Pons (tissue), 1 donor: ENCODE data around the gene PCDHGA1.
"Not testable (repeated sequence)": the region's sequence is repeated elsewhere in the genome, so short reads cannot be mapped to it uniquely, and the experiment has no call there.

Experiments
- DNase-seq: peaks from one replicate; pipeline ENCODE4 v3.0.0-alpha.2; 2016; ENCODE audit warnings: low spot score

Gene PCDHGA1

GRCh38 chr5:141412854-141413539 lies 82.7 kb downstream of the PCDHGA1 start, which contains the start of gene PCDHGA10:
Gene PCDHGA10 (plus strand): TSS chr5:141412987. CDS start chr5:141413176, 189 bp downstream.
- DNase-seq, result peak; percentile 12

- DNase-seq, result no peak
Observed at GRCh38 chr5:141413540-141414069, 83.3 kb downstream of the PCDHGA1 start.

- DNase-seq, result not testable (repeated sequence)
Observed at GRCh38 chr5:141414548-141415274, 84.4 kb downstream of the PCDHGA1 start.

GRCh38 chr5:141415275-141415618 lies 84.9 kb downstream of the PCDHGA1 start:
- DNase-seq, result not testable (repeated sequence)

- peak; percentile 16 for DNase-seq
Observed at GRCh38 chr5:141417494-141418172, 87.3 kb downstream of the PCDHGA1 start, which contains the start of gene PCDHGB7. Gene PCDHGB7 (plus strand): TSS chr5:141417677. CDS start chr5:141417860, 183 bp downstream.

GRCh38 chr5:141419074-141419880 lies 89.0 kb downstream of the PCDHGA1 start:
- no peak for DNase-seq

GRCh38 chr5:141420855-141421488 lies 90.7 kb downstream of the PCDHGA1 start, which contains the start of gene PCDHGA11:
Gene PCDHGA11 (plus strand): TSS chr5:141421051. CDS start chr5:141421228, 177 bp downstream.
- DNase-seq, result no peak

GRCh38 chr5:141421489-141421855 lies 91.2 kb downstream of the PCDHGA1 start:
- DNase-seq, result no peak

- DNase-seq, result no peak
Observed at GRCh38 chr5:141422742-141423291, 92.5 kb downstream of the PCDHGA1 start.

- DNase-seq, result no peak
Observed at GRCh38 chr5:141427783-141428426, 97.6 kb downstream of the PCDHGA1 start.

GRCh38 chr5:141430332-141431113 lies 100.2 kb downstream of the PCDHGA1 start, which contains the start of gene PCDHGA12:
Gene PCDHGA12 (plus strand): TSS chr5:141430507. CDS start chr5:141430760, 253 bp downstream.
- peak; percentile 69 for DNase-seq

- no peak for DNase-seq
Observed at GRCh38 chr5:141431286-141431685, 101.0 kb downstream of the PCDHGA1 start.

GRCh38 chr5:141432308-141432707 lies 102.0 kb downstream of the PCDHGA1 start:
- not testable (repeated sequence) for DNase-seq

- DNase-seq, result not testable (repeated sequence)
Observed at GRCh38 chr5:141432726-141433125, 102.4 kb downstream of the PCDHGA1 start.

- no peak for DNase-seq
Observed at GRCh38 chr5:141434006-141434405, 103.7 kb downstream of the PCDHGA1 start.

GRCh38 chr5:141437221-141437620 lies 106.9 kb downstream of the PCDHGA1 start:
- DNase-seq, result no peak

- DNase-seq, result no peak
Observed at GRCh38 chr5:141439411-141440141, 109.3 kb downstream of the PCDHGA1 start.

- DNase-seq, result no peak
Observed at GRCh38 chr5:141440341-141440740, 110.0 kb downstream of the PCDHGA1 start.
